Ovary (tissue), 9 donors: Measurements from ENCODE around the gene CARMIL1. TPM values are rescaled to one million over a fixed set of nuclear protein-coding genes. Genes with fewer than 3 reads are reported as not detected.

Experiments used
- DNase-seq, 5 donors: peaks; one replicate each; pipeline ENCODE4 v3.0.0-alpha.2; 2019 to 2020
- H3K27ac ChIP-seq, 2 donors: fragments of 200-600 bp; one replicate each; pipeline versions ENCODE4 v1.5.1 to v1.8.0; 2019 to 2022
- H3K27me3 ChIP-seq: fragments of 200-600 bp; one replicate; pipeline ENCODE4 v1.8.0; 2022
- H3K36me3 ChIP-seq: fragments of 200-600 bp; sonication (generic); one replicate; pipeline ENCODE4 v1.5.1; 2019
- H3K4me1 ChIP-seq: one replicate; pipeline ENCODE4 v1.8.1; 2013; ENCODE audit warnings: mild to moderate bottlenecking, moderate library complexity; ENCODE audit not compliant: insufficient read depth
- H3K4me3 ChIP-seq: fragments of 200-600 bp; sonication (generic); one replicate; pipeline ENCODE4 v1.5.1; 2017
- H3K9me3 ChIP-seq, 2 donors: fragments of 200-600 bp in 1 of 2; sonication (generic) in 1 of 2; one replicate each; pipeline versions ENCODE4 v1.5.1 to v1.8.1; 2013 to 2019; ENCODE audit warnings: mild to moderate bottlenecking in 1 of 2, moderate library complexity in 1 of 2
- CTCF ChIP-seq, 3 donors: fragments of 450-650 bp in 2 of 3; fragments of 200-600 bp in 1 of 3; IDR thresholded peaks; one replicate each; pipeline versions ENCODE4 v1.5.1 to v1.8.0; 2016 to 2022; ENCODE audit warnings: antibody characterized with exemption in 3 of 3, mild to moderate bottlenecking in 1 of 3
- EP300 ChIP-seq: sonication (generic); formaldehyde crosslinking; IDR thresholded peaks from one replicate; pipeline ENCODE4 v1.6.1; 2017; ENCODE audit warnings: antibody characterized with exemption
- POLR2A ChIP-seq: fragments of 450-650 bp; IDR thresholded peaks from one replicate; pipeline ENCODE4 v1.6.1; 2017; ENCODE audit warnings: antibody characterized with exemption, mild to moderate bottlenecking, moderate library complexity
- WGBS, 3 donors: extraction: QIAGEN DNeasy Blood & Tissue Kit in 1 of 3; methylation state at CpG; one replicate each; pipeline versions ENCODE4 v1.1.5 to v1.1.7; 2013 to 2017; 5-methylcytosine and 5-hydroxymethylcytosine counted together
- intact Hi-C, 4 donors: fragments of 100-400 bp; cut with DNase I; formaldehyde crosslinking; loops; one replicate each; pipeline versions ENCODE4 v1.11.0 to v1.15.1; 2022 to 2023
- polyA plus RNA-seq, 2 donors: library from polyadenylated mRNA; stranded (reverse); fragments of 200-250 nt in 1 of 2; fragments of 350-450 nt in 1 of 2; fragmentation: Illumina TruSeq in 1 of 2; extraction: RNeasy Lipid Tissue Mini Kit (QIAGEN cat#74804) in 1 of 2; gene quantifications; one replicate each; pipeline ENCODE4 v1.2.3, GENCODE V29; 2013 to 2014
- total RNA-seq, 7 donors: library from RNA; depleted of rRNA in 2 of 7; stranded (reverse); fragments of >200 nt in 2 of 7; fragmentation: NEBNext Ultra II Directional in 3 of 7; extraction: Animal tissue kit (Norgen Biotek cat#: 25700) in 3 of 7; gene quantifications; one replicate each; pipeline versions ENCODE4 v1.1.0 to v1.2.4, GENCODE V29; 2016 to 2023
- donor health status: DM: no; HTN: no; CAD: no; lungs with moderate emphysema.
- donor health status: DM: no; HTN: no; CAD: no.
- donor health status: Bipolar disorder and iron deficiency.
- donor health status: DM: yes; HTN: yes; CAD: no.
- donor health status: DM: no; HTN: no; CAD: no.
- donor health status: DM: yes; HTN: yes; CAD: no.

CARMIL1 gene
- total and polyA plus RNA-seq, 9 donors, result 6.4 to 25.6 (median 16.8) TPM

- no peak for DNase-seq
- H3K9me3 ChIP-seq, result peaks cover 0 to 6% of the 10 kb centered on the region in 2 donors
- WGBS, 3 donors, result 69 to 78% (median 72%) methylated on average over 5 of the region's 5 CpGs
- H3K36me3 ChIP-seq, result no peaks in the 10 kb centered on the region
- no peaks in the 10 kb centered on the region for H3K27me3 ChIP-seq
- no peaks in the 10 kb centered on the region for H3K4me1 ChIP-seq
- no peak overlapping the region for H3K27ac ChIP-seq
- TF ChIP-seq POLR2A (no peak), EP300 (no peak), CTCF (IDR thresholded peaks at IDR 0.05) (no peak)
- intact Hi-C loops, result no loop called here
- no peak overlapping the region for H3K4me3 ChIP-seq
These were observed 362.2 kb downstream of the CARMIL1 start for GRCh38 chr6:25641377-25641776.

- no peak overlapping the region for H3K4me3 ChIP-seq
- peaks cover 0 to 6% of the 10 kb centered on the region in 2 donors for H3K9me3 ChIP-seq
- intact Hi-C loops, result no loop called here
- no peak for DNase-seq
- TF ChIP-seq EP300 (no peak), CTCF (IDR thresholded peaks at IDR 0.05) (no peak), POLR2A (no peak)
- H3K36me3 ChIP-seq, result no peaks in the 10 kb centered on the region
- WGBS, 3 donors, result 89 to 94% (median 91%) methylated on average over 3 of the region's 3 CpGs
- no peaks in the 10 kb centered on the region for H3K4me1 ChIP-seq
- no peaks in the 10 kb centered on the region for H3K27me3 ChIP-seq
- no peak overlapping the region for H3K27ac ChIP-seq
These were observed 362.9 kb downstream of the CARMIL1 start for GRCh38 chr6:25641940-25642666.

DNA sequence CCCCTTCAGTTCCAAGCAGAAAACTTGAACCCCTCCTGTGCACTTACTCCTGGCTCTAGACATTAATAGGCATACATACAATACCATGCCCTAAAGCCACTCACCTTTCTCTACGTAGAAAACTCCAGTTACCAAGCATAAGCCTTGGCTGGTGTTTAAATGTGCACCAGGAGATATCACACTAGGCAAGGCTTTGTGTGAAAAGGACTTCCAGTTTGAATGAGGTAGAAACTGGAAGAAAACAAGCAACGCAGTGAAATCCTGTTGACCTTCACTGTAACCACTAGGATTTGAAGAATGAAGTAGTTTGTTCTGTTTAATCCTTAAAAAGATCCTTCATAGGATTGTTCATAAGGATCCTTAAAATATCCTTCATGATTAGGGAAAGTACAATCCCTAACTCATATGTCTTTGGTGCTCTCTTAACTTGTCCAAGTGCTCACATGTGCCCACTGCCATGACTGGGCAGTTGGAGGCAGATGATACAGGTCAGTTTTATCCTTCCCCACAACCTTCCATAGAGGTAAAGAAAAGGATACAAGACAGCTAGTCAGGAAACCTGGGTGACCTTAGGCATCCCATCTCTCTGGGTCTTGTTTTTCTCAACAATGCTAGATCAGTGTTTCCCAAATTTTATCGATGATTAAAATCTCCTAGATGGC lies 363.6 kb downstream of the CARMIL1 start:
- Histone ChIP-seq H3K4me3 (no peak overlapping the region), H3K27ac (no peak overlapping the region), H3K36me3 (no peaks in the 10 kb centered on the region), H3K9me3 (peaks cover 0 to 6% of the 10 kb centered on the region in 2 donors), H3K27me3 (no peaks in the 10 kb centered on the region), H3K4me1 (no peaks in the 10 kb centered on the region)
- 84 to 88% (median 87%) methylated on average over 3 of the region's 3 CpGs for WGBS, 3 donors
- no peak for DNase-seq
- TF ChIP-seq POLR2A (no peak), EP300 (no peak), CTCF (IDR thresholded peaks at IDR 0.05) (no peak)
- intact Hi-C loops, result no loop called here

DNA sequence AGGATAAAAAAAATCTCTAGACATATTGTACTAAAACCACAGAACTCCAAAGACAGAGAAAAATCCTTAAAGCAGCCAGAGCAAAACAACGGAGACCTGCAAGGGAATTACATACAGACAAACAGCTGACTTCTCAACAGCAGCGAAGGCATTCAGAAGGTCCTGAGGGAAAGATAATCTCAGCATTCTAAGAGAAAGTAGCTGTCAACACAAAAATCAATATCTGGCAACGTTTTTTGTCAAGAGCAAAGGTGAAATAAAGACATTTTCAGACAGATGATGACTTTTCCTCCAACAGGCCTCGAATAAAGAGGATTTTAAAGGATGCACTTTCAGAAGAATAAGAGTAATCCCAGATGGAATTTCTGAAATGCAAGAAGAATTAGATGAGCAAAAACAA lies 366.7 kb downstream of the CARMIL1 start:
- intact Hi-C loops, result no loop called here
- H3K27me3 ChIP-seq, result no peaks in the 10 kb centered on the region
- no peak for DNase-seq
- no peaks in the 10 kb centered on the region for H3K36me3 ChIP-seq
- H3K4me1 ChIP-seq, result no peaks in the 10 kb centered on the region
- no peak overlapping the region for H3K4me3 ChIP-seq
- H3K9me3 ChIP-seq, result peaks cover 0 to 6% of the 10 kb centered on the region in 2 donors
- 60 to 63% (median 61%) methylated on average over 4 of the region's 4 CpGs for WGBS, 3 donors
- TF ChIP-seq EP300, result no peak
- TF ChIP-seq CTCF (IDR thresholded peaks at IDR 0.05), result no peak
- no peak for TF ChIP-seq POLR2A
- no peak overlapping the region for H3K27ac ChIP-seq
